ENCODE results near the gene SLC6A3. TPM values are rescaled to one million over a fixed set of nuclear protein-coding genes. Genes with fewer than 3 reads are reported as not detected.

Gene SLC6A3
- total RNA-seq: not detected

DNA sequence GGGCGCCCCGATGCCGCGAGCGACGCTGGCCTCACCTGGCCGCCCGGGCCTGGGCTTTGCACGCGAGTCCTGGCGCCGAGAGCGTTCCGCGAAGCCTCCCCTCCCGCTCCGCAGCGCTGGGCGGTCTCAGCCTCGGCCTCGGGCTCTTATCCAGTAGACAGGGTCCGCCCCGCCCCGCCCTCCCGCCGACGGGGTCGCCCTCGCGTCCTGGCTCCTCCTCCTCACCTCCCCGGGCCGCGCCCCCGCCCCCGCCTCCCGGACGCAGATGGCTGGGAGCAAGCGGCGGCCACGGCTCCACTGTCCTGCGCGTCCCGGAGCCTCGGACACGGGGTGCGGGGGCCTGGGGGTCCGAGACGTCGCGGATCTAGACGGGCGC, at the start of gene SLC6A3:
SLC6A3 (minus strand) TSS at position 128 of the 376 bp plus-strand sequence. CDS start 2,243 bp downstream, outside the sequence.
- intact Hi-C loops (cut with DNase I): no loop called here
- no peak within 1 kb of the TSS for H3K4me3 ChIP-seq
- no peaks in the 10 kb centered on the region for H3K4me1 ChIP-seq
- DNase-seq: peak; percentile 44
- H3K9me3 ChIP-seq: no peaks in the 10 kb centered on the region
- H3K27ac ChIP-seq: no peak within 1 kb of the TSS
- H3K27me3 ChIP-seq: peaks cover 48% of the 10 kb centered on the region
- no peak within 1 kb of the TSS for H3K9ac ChIP-seq (ENCODE audit: low read depth in 2 of 2, low read length in 2 of 2)
- H3K36me3 ChIP-seq: no peaks in the 10 kb centered on the region
- TF ChIP-seq, protein P1, sequence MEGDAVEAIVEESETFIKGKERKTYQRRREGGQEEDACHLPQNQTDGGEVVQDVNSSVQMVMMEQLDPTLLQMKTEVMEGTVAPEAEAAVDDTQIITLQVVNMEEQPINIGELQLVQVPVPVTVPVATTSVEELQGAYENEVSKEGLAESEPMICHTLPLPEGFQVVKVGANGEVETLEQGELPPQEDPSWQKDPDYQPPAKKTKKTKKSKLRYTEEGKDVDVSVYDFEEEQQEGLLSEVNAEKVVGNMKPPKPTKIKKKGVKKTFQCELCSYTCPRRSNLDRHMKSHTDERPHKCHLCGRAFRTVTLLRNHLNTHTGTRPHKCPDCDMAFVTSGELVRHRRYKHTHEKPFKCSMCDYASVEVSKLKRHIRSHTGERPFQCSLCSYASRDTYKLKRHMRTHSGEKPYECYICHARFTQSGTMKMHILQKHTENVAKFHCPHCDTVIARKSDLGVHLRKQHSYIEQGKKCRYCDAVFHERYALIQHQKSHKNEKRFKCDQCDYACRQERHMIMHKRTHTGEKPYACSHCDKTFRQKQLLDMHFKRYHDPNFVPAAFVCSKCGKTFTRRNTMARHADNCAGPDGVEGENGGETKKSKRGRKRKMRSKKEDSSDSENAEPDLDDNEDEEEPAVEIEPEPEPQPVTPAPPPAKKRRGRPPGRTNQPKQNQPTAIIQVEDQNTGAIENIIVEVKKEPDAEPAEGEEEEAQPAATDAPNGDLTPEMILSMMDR (IDR thresholded peaks at IDR 0.05): no peak

DNA sequence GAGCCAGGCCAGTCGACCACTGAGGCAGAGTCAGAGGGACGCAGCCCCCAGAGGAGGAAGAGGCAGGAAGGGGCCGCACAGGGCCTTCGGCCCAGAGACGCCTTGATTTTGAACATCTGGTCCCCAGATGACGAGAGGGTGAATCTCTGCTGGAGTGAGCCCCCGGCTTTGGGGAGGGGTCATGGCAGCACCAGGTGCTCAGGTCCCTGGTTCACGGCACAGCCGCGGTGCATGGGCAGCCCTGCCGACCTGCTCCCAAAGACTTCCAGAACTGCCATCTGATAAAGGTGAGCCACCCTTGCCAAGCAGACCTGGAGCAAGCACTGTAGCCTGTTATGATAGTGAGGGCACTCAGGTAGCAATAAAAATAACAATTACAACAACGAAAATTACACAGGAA, 48.7 kb upstream of the SLC6A3 start:
- DNase-seq: no peak
- TF ChIP-seq, protein P1 (IDR thresholded peaks at IDR 0.05): no peak
- no peaks in the 10 kb centered on the region for H3K4me1 ChIP-seq
- no peak overlapping the region for H3K4me3 ChIP-seq
- no peak overlapping the region for H3K27ac ChIP-seq
- no peaks in the 10 kb centered on the region for H3K27me3 ChIP-seq
- H3K9ac ChIP-seq (ENCODE audit: low read depth in 2 of 2, low read length in 2 of 2): no peak overlapping the region
- H3K36me3 ChIP-seq: no peaks in the 10 kb centered on the region
- intact Hi-C loops (cut with DNase I): no loop called here
- H3K9me3 ChIP-seq: no peaks in the 10 kb centered on the region

DNA sequence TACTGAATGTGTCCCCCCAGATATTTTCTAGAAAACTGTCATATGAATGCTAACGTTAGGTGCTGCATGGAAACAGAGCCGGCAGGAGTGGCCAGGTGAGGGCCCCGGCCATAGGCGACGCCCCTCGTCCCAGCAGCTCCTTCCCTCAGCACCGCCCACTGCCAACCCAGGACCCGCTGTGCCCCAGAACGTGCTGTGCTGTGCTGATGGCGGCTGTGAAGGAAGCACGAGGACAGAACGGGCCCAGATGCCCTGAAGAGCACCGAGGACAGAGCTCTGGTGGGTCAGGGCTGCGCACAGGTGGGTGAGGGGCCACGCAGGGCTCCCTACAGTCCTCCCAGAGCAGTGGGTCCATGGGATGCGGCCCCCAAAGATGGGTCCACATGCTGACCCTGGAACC, 48.2 kb upstream of the SLC6A3 start:
- Histone ChIP-seq H3K4me3 (no peak overlapping the region), H3K9me3 (no peaks in the 10 kb centered on the region), H3K27me3 (no peaks in the 10 kb centered on the region), H3K4me1 (no peaks in the 10 kb centered on the region), H3K36me3 (no peaks in the 10 kb centered on the region), H3K9ac (ENCODE audit: low read depth in 2 of 2, low read length in 2 of 2) (no peak overlapping the region), H3K27ac (no peak overlapping the region)
- no peak for DNase-seq
- intact Hi-C loops (cut with DNase I): no loop called here
- TF ChIP-seq, protein P1 (IDR thresholded peaks at IDR 0.05): no peak

DNA sequence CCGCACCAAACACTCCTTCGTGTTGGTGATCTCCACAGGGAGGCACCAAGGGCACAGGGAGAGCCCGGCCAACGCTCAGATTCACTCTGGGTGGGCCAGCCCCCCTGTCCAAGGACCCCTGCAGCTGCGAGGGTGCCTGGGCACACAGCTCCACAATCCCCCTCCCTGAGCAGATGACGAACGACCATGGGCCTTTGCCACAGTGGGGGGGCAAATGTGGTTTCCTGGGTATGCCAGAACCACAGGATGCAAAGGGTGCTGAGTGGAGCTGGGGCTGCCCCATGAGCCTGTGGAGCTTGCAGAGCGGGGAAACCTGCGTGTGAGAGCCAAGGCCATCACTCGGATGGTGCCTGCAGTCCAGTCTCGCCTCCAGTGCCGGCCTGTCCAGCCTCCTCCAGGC, 47.5 kb upstream of the SLC6A3 start:
- H3K4me3 ChIP-seq: no peak overlapping the region
- H3K27ac ChIP-seq: no peak overlapping the region
- intact Hi-C loops (cut with DNase I): no loop called here
- H3K9ac ChIP-seq (ENCODE audit: low read depth in 2 of 2, low read length in 2 of 2): no peak overlapping the region
- TF ChIP-seq, protein P1 (IDR thresholded peaks at IDR 0.05): no peak
- no peaks in the 10 kb centered on the region for H3K9me3 ChIP-seq
- H3K36me3 ChIP-seq: no peaks in the 10 kb centered on the region
- no peak for DNase-seq
- H3K4me1 ChIP-seq: no peaks in the 10 kb centered on the region
- H3K27me3 ChIP-seq: no peaks in the 10 kb centered on the region

DNA sequence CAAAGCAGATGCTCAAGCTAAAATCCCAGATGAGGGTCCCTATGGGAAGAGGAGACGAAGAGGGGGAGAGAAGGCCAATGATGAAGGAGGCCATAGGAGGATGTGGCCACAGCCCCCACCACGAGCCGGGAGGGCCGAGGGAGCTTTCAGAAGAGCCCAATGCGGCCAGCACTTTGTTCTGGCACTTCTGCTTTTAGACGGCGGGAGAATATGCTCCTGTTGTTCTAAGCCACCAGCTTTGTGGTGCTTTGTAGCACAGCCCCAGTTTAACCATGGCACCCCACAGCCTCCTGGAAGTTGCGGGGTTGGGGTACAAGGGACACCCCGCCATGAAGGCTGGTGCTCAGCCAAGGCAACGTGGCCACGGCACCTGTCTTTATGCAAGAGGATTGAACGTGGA, 45.1 kb upstream of the SLC6A3 start:
- DNase-seq: no peak

More for the DNA sequence above, 45.1 kb upstream of the SLC6A3 start:
- Histone ChIP-seq H3K27me3 (no peaks in the 10 kb centered on the region), H3K9ac (ENCODE audit: low read depth in 2 of 2, low read length in 2 of 2) (no peak overlapping the region), H3K4me1 (no peaks in the 10 kb centered on the region), H3K27ac (no peak overlapping the region), H3K4me3 (no peak overlapping the region), H3K36me3 (no peaks in the 10 kb centered on the region), H3K9me3 (no peaks in the 10 kb centered on the region)
- intact Hi-C loops (cut with DNase I): no loop called here
- TF ChIP-seq, protein P1 (IDR thresholded peaks at IDR 0.05): no peak
